Fibroblast of lung (primary cell): ENCODE measurements around the gene OR2V1.
"Not testable (repeated sequence)": the region's sequence is repeated elsewhere in the genome, so short reads cannot be mapped to it uniquely, and the experiment has no call there.

Experiments used
- EZH2 ChIP-seq: IDR thresholded peaks from 2 replicates; pipeline ENCODE4 v1.5.1; 2012; ENCODE audit warnings: low read length, control low read depth, mild to moderate bottlenecking; ENCODE audit errors: missing control alignments
- TF ChIP-seq, protein P1 (sequence below), 2 donors: IDR thresholded peaks in 1 of 2; conservative IDR thresholded peaks in 1 of 2; 1 replicate in 1 of 2; 2 replicates in 1 of 2; pipeline ENCODE4 v1.5.1; 2011 to 2012; ENCODE audit warnings: low read length in 2 of 2, control low read depth in 1 of 2, inconsistent platforms in 1 of 2, low read depth in 1 of 2, mild to moderate bottlenecking in 1 of 2

DNA sequence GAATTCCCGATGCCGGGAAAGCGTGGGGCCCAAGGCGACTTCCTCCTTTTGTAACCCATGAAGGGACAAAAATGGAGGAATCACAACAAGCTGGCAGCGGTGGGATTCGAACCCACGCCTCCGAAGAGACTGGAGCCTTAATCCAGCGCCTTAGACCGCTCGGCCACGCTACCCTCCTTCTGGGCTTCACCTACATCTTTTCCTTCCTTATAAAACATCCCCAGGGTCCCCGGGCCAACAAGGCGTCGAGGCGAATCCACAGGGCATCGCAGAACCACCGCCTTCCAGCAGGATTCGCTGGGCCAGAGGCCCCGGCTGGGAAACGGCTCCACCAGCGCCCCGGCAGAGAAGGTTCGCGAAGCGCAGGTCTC, 33.6 kb downstream of the OR2V1 start:
- TF ChIP-seq EZH2 = not testable (repeated sequence)
- TF ChIP-seq, protein P1, sequence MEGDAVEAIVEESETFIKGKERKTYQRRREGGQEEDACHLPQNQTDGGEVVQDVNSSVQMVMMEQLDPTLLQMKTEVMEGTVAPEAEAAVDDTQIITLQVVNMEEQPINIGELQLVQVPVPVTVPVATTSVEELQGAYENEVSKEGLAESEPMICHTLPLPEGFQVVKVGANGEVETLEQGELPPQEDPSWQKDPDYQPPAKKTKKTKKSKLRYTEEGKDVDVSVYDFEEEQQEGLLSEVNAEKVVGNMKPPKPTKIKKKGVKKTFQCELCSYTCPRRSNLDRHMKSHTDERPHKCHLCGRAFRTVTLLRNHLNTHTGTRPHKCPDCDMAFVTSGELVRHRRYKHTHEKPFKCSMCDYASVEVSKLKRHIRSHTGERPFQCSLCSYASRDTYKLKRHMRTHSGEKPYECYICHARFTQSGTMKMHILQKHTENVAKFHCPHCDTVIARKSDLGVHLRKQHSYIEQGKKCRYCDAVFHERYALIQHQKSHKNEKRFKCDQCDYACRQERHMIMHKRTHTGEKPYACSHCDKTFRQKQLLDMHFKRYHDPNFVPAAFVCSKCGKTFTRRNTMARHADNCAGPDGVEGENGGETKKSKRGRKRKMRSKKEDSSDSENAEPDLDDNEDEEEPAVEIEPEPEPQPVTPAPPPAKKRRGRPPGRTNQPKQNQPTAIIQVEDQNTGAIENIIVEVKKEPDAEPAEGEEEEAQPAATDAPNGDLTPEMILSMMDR (conservative IDR thresholded peaks at IDR 0.05 in 1 of 2, IDR thresholded peaks at IDR 0.05 in 1 of 2; ENCODE audit: low read depth in 1 of 2, low read length in 2 of 2) = not testable (repeated sequence)
